ENCODE results near the gene SPAST. TPM values are rescaled to one million over a fixed set of nuclear protein-coding genes. Genes with fewer than 3 reads are reported as not detected.

Gene SPAST
- total RNA-seq, 2 experiments from 2014 or later, result 13.5 to 14.1 TPM

DNA sequence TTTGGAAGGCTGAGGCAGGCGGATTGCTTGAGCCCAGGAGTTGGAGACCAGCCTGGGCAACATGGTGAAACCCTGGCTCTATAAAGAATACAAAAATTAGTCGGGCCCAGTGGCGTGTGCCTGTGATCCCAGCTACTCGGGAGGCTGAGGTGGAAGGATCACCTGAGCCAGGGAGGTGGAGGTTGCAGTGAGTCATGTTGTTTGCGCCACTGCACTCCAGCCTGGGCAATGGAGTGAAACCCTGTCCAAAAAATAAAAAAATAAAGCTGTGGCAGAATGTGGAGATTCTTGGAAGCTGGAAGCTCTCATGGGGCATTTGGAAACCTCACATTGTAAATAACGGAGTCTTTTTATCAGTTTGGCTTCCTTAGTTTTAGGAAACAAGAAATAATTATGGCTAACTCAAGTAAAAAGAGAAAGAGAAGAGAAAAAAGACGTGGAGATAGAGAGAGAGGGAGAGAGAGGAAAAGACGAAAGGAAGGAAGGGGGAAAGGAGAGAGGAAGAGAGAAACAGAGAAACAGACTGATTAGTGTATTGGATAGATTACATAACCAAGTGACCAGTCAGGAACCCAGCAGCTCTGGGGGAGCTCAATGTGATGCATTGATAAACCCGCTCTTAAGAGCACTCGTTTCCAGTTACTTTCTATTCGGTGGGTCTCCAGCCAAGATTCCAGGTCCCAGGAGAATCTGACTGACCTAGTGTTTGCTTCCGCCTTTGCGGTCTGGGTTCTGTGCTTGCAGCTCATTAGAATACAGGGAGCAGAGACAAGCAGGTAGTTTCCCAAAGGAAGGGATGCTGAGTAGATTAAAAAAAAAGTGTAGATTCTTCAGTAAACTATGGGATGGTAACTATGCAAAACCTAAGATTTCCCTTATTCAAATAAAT lies 1.1 kb upstream of the SPAST start:
- ChIA-PET POLR2A (interaction anchor here (1.3 to 3.3 kb wide), 3 partner anchors 21 to 52 kb away, joined by 3 to 20 read pairs (median 3); partner anchors contain the start of genes DPY30 and MEMO1), CTCF (interaction anchor here (0.9 to 1.7 kb wide), 4 partner anchors 8 to 175 kb away, joined by 3 to 6 read pairs (median 5); partner anchors contain the start of gene DPY30)
- Mint-ChIP-seq H3K9me3 (no peaks in the 10 kb centered on the region), H3K4me1 (ENCODE audit: low read depth) (peaks cover 19% of the 10 kb centered on the region), H3K27me3 (no peaks in the 10 kb centered on the region), H3K36me3 (ENCODE audit: low read depth) (peaks cover 2% of the 10 kb centered on the region), H3K27ac (no peak overlapping the region), H3K4me3 (peak overlapping the region; percentile 88)
- peak; percentile 16 for DNase-seq
- no peak for ATAC-seq
- TF ChIP-seq, protein P1, sequence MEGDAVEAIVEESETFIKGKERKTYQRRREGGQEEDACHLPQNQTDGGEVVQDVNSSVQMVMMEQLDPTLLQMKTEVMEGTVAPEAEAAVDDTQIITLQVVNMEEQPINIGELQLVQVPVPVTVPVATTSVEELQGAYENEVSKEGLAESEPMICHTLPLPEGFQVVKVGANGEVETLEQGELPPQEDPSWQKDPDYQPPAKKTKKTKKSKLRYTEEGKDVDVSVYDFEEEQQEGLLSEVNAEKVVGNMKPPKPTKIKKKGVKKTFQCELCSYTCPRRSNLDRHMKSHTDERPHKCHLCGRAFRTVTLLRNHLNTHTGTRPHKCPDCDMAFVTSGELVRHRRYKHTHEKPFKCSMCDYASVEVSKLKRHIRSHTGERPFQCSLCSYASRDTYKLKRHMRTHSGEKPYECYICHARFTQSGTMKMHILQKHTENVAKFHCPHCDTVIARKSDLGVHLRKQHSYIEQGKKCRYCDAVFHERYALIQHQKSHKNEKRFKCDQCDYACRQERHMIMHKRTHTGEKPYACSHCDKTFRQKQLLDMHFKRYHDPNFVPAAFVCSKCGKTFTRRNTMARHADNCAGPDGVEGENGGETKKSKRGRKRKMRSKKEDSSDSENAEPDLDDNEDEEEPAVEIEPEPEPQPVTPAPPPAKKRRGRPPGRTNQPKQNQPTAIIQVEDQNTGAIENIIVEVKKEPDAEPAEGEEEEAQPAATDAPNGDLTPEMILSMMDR (IDR thresholded peaks at IDR 0.05), result no peak
- intact Hi-C loops (cut with micrococcal nuclease), result no loop called here

DNA sequence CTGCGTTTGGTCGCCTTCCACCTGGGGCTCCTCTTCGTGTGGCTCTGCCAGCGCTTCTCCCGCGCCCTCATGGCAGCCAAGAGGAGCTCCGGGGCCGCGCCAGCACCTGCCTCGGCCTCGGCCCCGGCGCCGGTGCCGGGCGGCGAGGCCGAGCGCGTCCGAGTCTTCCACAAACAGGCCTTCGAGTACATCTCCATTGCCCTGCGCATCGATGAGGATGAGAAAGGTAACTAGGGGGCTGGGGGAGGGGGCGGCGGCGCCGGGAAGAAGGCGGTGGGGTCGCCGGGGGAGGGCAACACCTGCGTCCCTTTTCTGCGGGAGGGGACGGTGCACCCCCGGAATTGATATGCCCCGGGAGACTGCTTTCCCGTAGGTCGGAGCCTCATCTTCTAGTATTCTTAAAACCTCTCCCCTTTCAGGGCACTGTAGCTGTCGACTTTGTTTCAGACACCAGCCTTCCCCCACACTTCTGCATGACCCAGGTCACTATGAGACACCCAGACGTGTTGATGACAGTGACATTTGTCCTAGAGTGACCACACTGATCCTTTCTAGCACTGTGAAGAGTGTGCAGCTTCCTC lies 755 bp downstream of the SPAST start:
- TF ChIP-seq, protein P1 (IDR thresholded peaks at IDR 0.05), result no peak
- no peaks in the 10 kb centered on the region for H3K9me3 Mint-ChIP-seq
- intact Hi-C loops (cut with micrococcal nuclease), result no loop called here
- peak overlapping the region; percentile 88 for H3K4me3 Mint-ChIP-seq
- peak overlapping the region; percentile 90 for H3K27ac Mint-ChIP-seq
- H3K4me1 Mint-ChIP-seq (ENCODE audit: low read depth), result peaks cover 20% of the 10 kb centered on the region
- no peaks in the 10 kb centered on the region for H3K27me3 Mint-ChIP-seq
- CTCF ChIA-PET, result interaction anchor here (0.9 to 1.4 kb wide), 4 partner anchors 22 to 55 kb away, joined by 3 to 4 read pairs (median 4); partner anchors contain the start of gene DPY30
- POLR2A ChIA-PET, result interaction anchor here (0.8 to 3.3 kb wide), 10 partner anchors 9 to 102 kb away, joined by 3 to 20 read pairs (median 4); partner anchors contain the start of genes DPY30 and SLC30A6
- ATAC-seq (peak; percentile 8), DNase-seq (peak; percentile 46)
- H3K36me3 Mint-ChIP-seq (ENCODE audit: low read depth), result peaks cover 2% of the 10 kb centered on the region

DNA sequence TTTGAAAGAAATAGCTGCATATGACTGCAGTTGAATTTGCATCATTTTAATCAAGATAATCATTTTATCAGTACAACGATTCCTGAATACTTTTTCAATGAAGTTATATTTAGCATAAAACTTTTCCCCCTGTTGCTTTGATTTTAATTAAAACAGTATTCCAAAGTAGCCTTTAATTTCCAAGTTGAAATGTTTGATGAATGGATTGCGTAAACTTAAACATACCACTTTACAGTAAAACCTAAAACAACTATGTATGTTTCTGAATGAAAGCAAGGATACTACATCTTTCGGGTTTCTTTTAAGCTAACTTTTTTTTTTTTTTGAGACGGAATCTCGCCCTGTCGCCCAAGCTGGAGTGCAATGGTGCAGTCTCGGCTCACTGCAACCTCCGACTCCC lies 1.4 kb downstream of the SPAST start:
- intact Hi-C loops (cut with micrococcal nuclease), result no loop called here
- peaks cover 20% of the 10 kb centered on the region for H3K4me1 Mint-ChIP-seq (ENCODE audit: low read depth)
- POLR2A ChIA-PET, result interaction anchor here (0.9 to 3.3 kb wide), 4 partner anchors 10 to 25 kb away, joined by 3 to 20 read pairs (median 5); partner anchors contain the start of gene DPY30
- no peak for DNase-seq
- no peak for ATAC-seq
- H3K27me3 Mint-ChIP-seq, result no peaks in the 10 kb centered on the region
- CTCF ChIA-PET, result no interaction called here
- H3K36me3 Mint-ChIP-seq (ENCODE audit: low read depth), result peaks cover 2% of the 10 kb centered on the region
- no peaks in the 10 kb centered on the region for H3K9me3 Mint-ChIP-seq
- peak overlapping the region; percentile 88 for H3K4me3 Mint-ChIP-seq
- H3K27ac Mint-ChIP-seq, result peak overlapping the region; percentile 85
- TF ChIP-seq, protein P1 (IDR thresholded peaks at IDR 0.05), result no peak

DNA sequence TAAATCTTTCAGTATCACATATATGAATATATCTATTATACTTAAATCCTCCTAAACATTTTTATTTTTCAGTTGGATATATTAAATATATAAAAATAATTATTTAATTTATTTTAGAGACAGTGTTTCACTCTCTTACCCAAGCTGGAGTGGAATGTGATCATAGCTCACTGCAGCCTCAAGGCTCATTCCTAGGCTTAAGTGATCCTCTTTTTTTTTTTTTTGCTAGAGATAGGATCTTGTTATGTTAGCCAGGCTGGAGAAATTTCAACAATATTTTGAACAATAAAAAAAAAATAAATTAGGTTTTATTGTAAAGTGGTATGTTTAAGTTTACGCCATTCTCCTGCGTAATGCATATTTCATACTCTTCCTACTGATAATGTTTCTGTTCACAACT lies 4.2 kb downstream of the SPAST start:
- Mint-ChIP-seq H3K9me3 (no peaks in the 10 kb centered on the region), H3K27ac (no peak overlapping the region), H3K36me3 (ENCODE audit: low read depth) (peaks cover 2% of the 10 kb centered on the region), H3K27me3 (no peaks in the 10 kb centered on the region), H3K4me1 (ENCODE audit: low read depth) (peaks cover 30% of the 10 kb centered on the region), H3K4me3 (no peak overlapping the region)
- CTCF ChIA-PET, result no interaction called here
- POLR2A ChIA-PET, result no interaction called here
- ATAC-seq (no peak), DNase-seq (no peak)
- TF ChIP-seq, protein P1 (IDR thresholded peaks at IDR 0.05), result no peak
- intact Hi-C loops (cut with micrococcal nuclease), result no loop called here
